ENCODE results near the gene TRAPPC2.

Gene TRAPPC2

DNA sequence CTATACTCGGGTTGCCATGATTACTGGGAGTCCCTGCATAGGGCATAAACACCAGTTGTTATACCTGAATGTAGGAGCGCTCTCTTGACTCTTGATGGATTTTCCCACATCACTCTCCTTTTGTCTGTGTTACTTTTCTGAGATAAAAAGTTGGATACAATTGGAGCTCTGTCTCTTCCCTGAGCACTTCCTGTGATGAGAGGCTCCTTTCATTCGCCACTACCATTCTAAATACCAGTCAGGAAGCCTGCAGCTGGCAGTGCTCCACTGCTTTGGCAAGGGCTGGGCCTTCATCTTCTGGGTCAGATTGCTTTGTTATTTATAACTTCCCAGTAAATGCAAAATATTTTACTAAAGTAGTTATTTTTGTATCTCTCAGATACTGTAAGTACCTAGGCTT is 67.6 kb downstream of the TRAPPC2 start:
- DNase-seq: no peak

GRCh38 chrX:13664020-13664419 is 70.4 kb downstream of the TRAPPC2 start:
- no peak for DNase-seq

- no peak for DNase-seq
Measured at GRCh38 chrX:13662355-13662791, 72.0 kb downstream of the TRAPPC2 start.

Data from fibroblast of skin of back (primary cell).